ENCODE measurements around the gene PLCB1.

PLCB1 gene

GRCh38 chr20:8369311-8369710 is 237.2 kb downstream of the PLCB1 start:
- H3K9me3 ChIP-seq (ENCODE audit: control insufficient read depth, insufficient read depth, low read length), result no peaks in the 10 kb centered on the region
- no peak for TF ChIP-seq EZH2phosphoT487 (IDR thresholded peaks at IDR 0.05; ENCODE audit: borderline replicate concordance, low read length)
- TF ChIP-seq, protein P1, sequence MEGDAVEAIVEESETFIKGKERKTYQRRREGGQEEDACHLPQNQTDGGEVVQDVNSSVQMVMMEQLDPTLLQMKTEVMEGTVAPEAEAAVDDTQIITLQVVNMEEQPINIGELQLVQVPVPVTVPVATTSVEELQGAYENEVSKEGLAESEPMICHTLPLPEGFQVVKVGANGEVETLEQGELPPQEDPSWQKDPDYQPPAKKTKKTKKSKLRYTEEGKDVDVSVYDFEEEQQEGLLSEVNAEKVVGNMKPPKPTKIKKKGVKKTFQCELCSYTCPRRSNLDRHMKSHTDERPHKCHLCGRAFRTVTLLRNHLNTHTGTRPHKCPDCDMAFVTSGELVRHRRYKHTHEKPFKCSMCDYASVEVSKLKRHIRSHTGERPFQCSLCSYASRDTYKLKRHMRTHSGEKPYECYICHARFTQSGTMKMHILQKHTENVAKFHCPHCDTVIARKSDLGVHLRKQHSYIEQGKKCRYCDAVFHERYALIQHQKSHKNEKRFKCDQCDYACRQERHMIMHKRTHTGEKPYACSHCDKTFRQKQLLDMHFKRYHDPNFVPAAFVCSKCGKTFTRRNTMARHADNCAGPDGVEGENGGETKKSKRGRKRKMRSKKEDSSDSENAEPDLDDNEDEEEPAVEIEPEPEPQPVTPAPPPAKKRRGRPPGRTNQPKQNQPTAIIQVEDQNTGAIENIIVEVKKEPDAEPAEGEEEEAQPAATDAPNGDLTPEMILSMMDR (IDR thresholded peaks at IDR 0.05; ENCODE audit: low read depth, low read length, poor library complexity, severe bottlenecking), result no peak
- H3K27me3 ChIP-seq (ENCODE audit: control insufficient read depth, low read length), result no peaks in the 10 kb centered on the region
- H3K27ac ChIP-seq (ENCODE audit: low read depth, low read length), result no peak overlapping the region
- no peak overlapping the region for H3K4me3 ChIP-seq (ENCODE audit: low read length)
- no peaks in the 10 kb centered on the region for H3K4me1 ChIP-seq (ENCODE audit: control insufficient read depth, low read length)
- H3K79me2 ChIP-seq (ENCODE audit: control insufficient read depth, low read length), result no peaks in the 10 kb centered on the region
- H3K4me2 ChIP-seq (ENCODE audit: low read length), result no peak overlapping the region
- no peaks in the 10 kb centered on the region for H4K20me1 ChIP-seq (ENCODE audit: control insufficient read depth, insufficient read depth, low read depth, low read length)
- no peaks in the 10 kb centered on the region for H3K36me3 ChIP-seq (ENCODE audit: control insufficient read depth, low read length)
- no peaks in the 10 kb centered on the region for H3F3A ChIP-seq (ENCODE audit: control insufficient read depth, insufficient read depth)
- H3K9me2 ChIP-seq (replicated peaks; ENCODE audit: control insufficient read depth, low read length), result no peaks in the 10 kb centered on the region

DNA sequence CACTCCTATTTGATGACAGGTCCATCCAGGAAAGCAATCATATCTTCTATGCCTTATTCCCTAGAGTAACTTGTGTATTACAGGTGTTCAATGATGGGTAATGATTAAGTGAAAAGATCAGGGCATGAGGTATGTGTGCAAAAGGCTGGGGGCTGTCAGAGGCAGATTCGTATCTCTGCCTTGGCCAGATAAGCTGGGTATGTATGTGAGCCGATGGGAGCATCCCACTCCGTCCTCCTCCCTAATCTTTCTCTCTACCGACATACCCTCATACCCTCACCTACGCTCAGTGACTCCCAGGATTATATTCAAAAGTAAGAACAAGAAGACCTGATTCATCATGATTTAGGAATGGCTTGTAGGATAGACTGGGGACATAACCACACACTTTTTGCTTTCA is 238.7 kb downstream of the PLCB1 start:
- Histone ChIP-seq H3K9me3 (ENCODE audit: control insufficient read depth, insufficient read depth, low read length) (no peaks in the 10 kb centered on the region), H3K4me1 (ENCODE audit: control insufficient read depth, low read length) (no peaks in the 10 kb centered on the region), H3K79me2 (ENCODE audit: control insufficient read depth, low read length) (no peaks in the 10 kb centered on the region), H3K36me3 (ENCODE audit: control insufficient read depth, low read length) (no peaks in the 10 kb centered on the region), H3K27ac (ENCODE audit: low read depth, low read length) (no peak overlapping the region), H3K4me3 (ENCODE audit: low read length) (no peak overlapping the region), H3F3A (ENCODE audit: control insufficient read depth, insufficient read depth) (no peaks in the 10 kb centered on the region), H3K27me3 (ENCODE audit: control insufficient read depth, low read length) (no peaks in the 10 kb centered on the region), H4K20me1 (ENCODE audit: control insufficient read depth, insufficient read depth, low read depth, low read length) (no peaks in the 10 kb centered on the region), H3K9me2 (replicated peaks; ENCODE audit: control insufficient read depth, low read length) (no peaks in the 10 kb centered on the region), H3K4me2 (ENCODE audit: low read length) (no peak overlapping the region)
- TF ChIP-seq, protein P1 (IDR thresholded peaks at IDR 0.05; ENCODE audit: low read depth, low read length, poor library complexity, severe bottlenecking), result no peak
- no peak for TF ChIP-seq EZH2phosphoT487 (IDR thresholded peaks at IDR 0.05; ENCODE audit: borderline replicate concordance, low read length)

DNA sequence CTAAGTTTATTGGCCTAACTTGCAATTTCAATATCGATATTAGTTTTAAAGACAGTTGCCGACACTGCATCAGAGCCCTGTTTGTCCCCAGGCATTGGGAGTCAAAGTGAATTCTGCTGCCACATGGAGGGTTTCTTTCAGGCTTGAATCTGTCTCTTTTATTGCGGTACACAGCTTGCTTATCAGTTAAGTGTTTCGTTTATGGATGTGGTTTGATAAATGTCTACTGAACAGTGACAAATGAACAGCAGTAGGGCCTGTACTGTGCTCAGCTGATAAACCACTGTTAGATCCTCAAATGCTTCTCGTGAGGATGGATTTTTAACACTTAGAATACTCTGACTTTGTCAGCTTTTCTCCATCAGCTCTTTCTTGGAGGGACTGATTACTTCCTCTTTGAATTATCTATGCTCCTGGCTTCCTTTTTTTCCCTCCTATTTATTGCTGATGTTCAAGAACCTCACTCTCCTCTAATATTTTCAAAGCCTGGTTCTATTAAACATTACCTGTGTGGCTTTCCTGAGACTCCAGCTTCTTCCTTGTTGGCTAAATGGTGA is 240.8 kb downstream of the PLCB1 start:
- H3K27ac ChIP-seq (ENCODE audit: low read depth, low read length), result no peak overlapping the region

More for the DNA sequence above, 240.8 kb downstream of the PLCB1 start:
- no peaks in the 10 kb centered on the region for H3K36me3 ChIP-seq (ENCODE audit: control insufficient read depth, low read length)
- no peaks in the 10 kb centered on the region for H3K9me2 ChIP-seq (replicated peaks; ENCODE audit: control insufficient read depth, low read length)
- no peaks in the 10 kb centered on the region for H3K27me3 ChIP-seq (ENCODE audit: control insufficient read depth, low read length)
- H3K79me2 ChIP-seq (ENCODE audit: control insufficient read depth, low read length), result no peaks in the 10 kb centered on the region
- no peaks in the 10 kb centered on the region for H3F3A ChIP-seq (ENCODE audit: control insufficient read depth, insufficient read depth)
- H4K20me1 ChIP-seq (ENCODE audit: control insufficient read depth, insufficient read depth, low read depth, low read length), result no peaks in the 10 kb centered on the region
- no peaks in the 10 kb centered on the region for H3K4me1 ChIP-seq (ENCODE audit: control insufficient read depth, low read length)
- no peak overlapping the region for H3K4me3 ChIP-seq (ENCODE audit: low read length)
- TF ChIP-seq, protein P1 (IDR thresholded peaks at IDR 0.05; ENCODE audit: low read depth, low read length, poor library complexity, severe bottlenecking), result no peak
- no peak for TF ChIP-seq EZH2phosphoT487 (IDR thresholded peaks at IDR 0.05; ENCODE audit: borderline replicate concordance, low read length)
- no peak overlapping the region for H3K4me2 ChIP-seq (ENCODE audit: low read length)
- no peaks in the 10 kb centered on the region for H3K9me3 ChIP-seq (ENCODE audit: control insufficient read depth, insufficient read depth, low read length)
